B cell (primary cell): Measurements from ENCODE around the gene LCT.

Experiments used
- CTCF ChIP-seq: fragments of 200-600 bp; IDR thresholded peaks from one replicate; pipeline ENCODE4 v1.8.0; 2022; ENCODE audit warnings: antibody characterized with exemption, mild to moderate bottlenecking
- EZH2 ChIP-seq: IDR thresholded peaks from 2 replicates; pipeline ENCODE4 v1.6.1; 2012; ENCODE audit warnings: borderline replicate concordance, low read depth, mild to moderate bottlenecking, moderate library complexity, low read length; ENCODE audit not compliant: insufficient read depth, poor library complexity, severe bottlenecking

- TF ChIP-seq CTCF: no peak
- TF ChIP-seq EZH2: no peak
These were observed 48.7 kb upstream of the LCT start for GRCh38 chr2:135885709-135886108.
